SHP77 treated with DMSO at 0.1 percent for 48 hours (cell line): ENCODE results near the gene SPDYE16.
"Not testable (repeated sequence)": the region's sequence is repeated elsewhere in the genome, so short reads cannot be mapped to it uniquely, and the experiment has no call there.

Experiments
- DNase-seq: peaks from one replicate; lab custom pipeline; 2025; lab: John Stamatoyannopoulos, UW

The SPDYE16 gene

GRCh38 chr7:76543197-76543596 lies at the start of gene SPDYE16:
TSS of gene SPDYE16 (minus strand) at chr7:76543297. CDS start at chr7:76541459, 1,838 bp downstream.
- not testable (repeated sequence) for DNase-seq

- not testable (repeated sequence) for DNase-seq
These were observed 49.6 kb upstream of the SPDYE16 start for GRCh38 chr7:76592694-76593093.

- not testable (repeated sequence) for DNase-seq
These were observed 48.7 kb upstream of the SPDYE16 start for GRCh38 chr7:76591602-76592304.

GRCh38 chr7:76591033-76591432 lies 47.9 kb upstream of the SPDYE16 start:
- DNase-seq: not testable (repeated sequence)

GRCh38 chr7:76588586-76588985 lies 45.5 kb upstream of the SPDYE16 start:
- DNase-seq: not testable (repeated sequence)

GRCh38 chr7:76586585-76587315 lies 43.7 kb upstream of the SPDYE16 start:
- not testable (repeated sequence) for DNase-seq

- DNase-seq: not testable (repeated sequence)
These were observed 40.7 kb upstream of the SPDYE16 start for GRCh38 chr7:76583636-76584281.

GRCh38 chr7:76582848-76583631 lies 39.9 kb upstream of the SPDYE16 start:
- not testable (repeated sequence) for DNase-seq

GRCh38 chr7:76575919-76576655 lies 33.0 kb upstream of the SPDYE16 start:
- DNase-seq: not testable (repeated sequence)

- DNase-seq: not testable (repeated sequence)
These were observed 32.3 kb upstream of the SPDYE16 start for GRCh38 chr7:76575431-76575830.

GRCh38 chr7:76572296-76572695 lies 29.2 kb upstream of the SPDYE16 start:
- not testable (repeated sequence) for DNase-seq

- not testable (repeated sequence) for DNase-seq
These were observed 27.3 kb upstream of the SPDYE16 start for GRCh38 chr7:76570324-76570775.

- DNase-seq: not testable (repeated sequence)
These were observed 25.6 kb upstream of the SPDYE16 start for GRCh38 chr7:76568742-76569141.

GRCh38 chr7:76567753-76568152 lies 24.7 kb upstream of the SPDYE16 start:
- DNase-seq: not testable (repeated sequence)

- DNase-seq: not testable (repeated sequence)
These were observed 24.2 kb upstream of the SPDYE16 start for GRCh38 chr7:76567311-76567710.

- DNase-seq: not testable (repeated sequence)
These were observed 21.9 kb upstream of the SPDYE16 start for GRCh38 chr7:76565001-76565400.

- not testable (repeated sequence) for DNase-seq
These were observed 18.2 kb upstream of the SPDYE16 start for GRCh38 chr7:76561342-76561741.

- not testable (repeated sequence) for DNase-seq
These were observed 17.1 kb upstream of the SPDYE16 start for GRCh38 chr7:76560157-76560556.

- DNase-seq: not testable (repeated sequence)
These were observed 16.6 kb upstream of the SPDYE16 start for GRCh38 chr7:76559685-76560084.

GRCh38 chr7:76551992-76552391 lies 8.9 kb upstream of the SPDYE16 start:
- DNase-seq: not testable (repeated sequence)

- not testable (repeated sequence) for DNase-seq
These were observed 6.8 kb upstream of the SPDYE16 start for GRCh38 chr7:76549855-76550248.
